RWPE1 (cell line): Measurements from ENCODE around the gene TMEM214.

Experiments
- CTCF ChIA-PET: fragments of 350-600 bp; sonication (Branson Sonifier 250); formaldehyde crosslinking; extraction: SDS; loops from one replicate; lab custom pipeline; 2021; lab: Yijun Ruan, JAX
- POLR2A ChIA-PET: fragments of 400-600 bp; formaldehyde crosslinking; extraction: SDS; loops from one replicate; lab custom pipeline; 2020; ENCODE audit warnings: antibody characterized with exemption; ENCODE audit not compliant: low non-redundant PET; lab: Yijun Ruan, JAX
- DNase-seq: peaks from one replicate; pipeline ENCODE4 v3.0.0; 2012; ENCODE audit warnings: low spot score
- H3K27ac ChIP-seq: fragments of 450-650 bp; 2 replicates; pipeline ENCODE4 v1.5.1; 2017
- TF ChIP-seq, protein P1 (sequence below): fragments of 450-650 bp; conservative IDR thresholded peaks from 2 replicates; pipeline ENCODE4 v1.5.1; 2017; ENCODE audit warnings: low read depth, mild to moderate bottlenecking

Gene TMEM214

DNA sequence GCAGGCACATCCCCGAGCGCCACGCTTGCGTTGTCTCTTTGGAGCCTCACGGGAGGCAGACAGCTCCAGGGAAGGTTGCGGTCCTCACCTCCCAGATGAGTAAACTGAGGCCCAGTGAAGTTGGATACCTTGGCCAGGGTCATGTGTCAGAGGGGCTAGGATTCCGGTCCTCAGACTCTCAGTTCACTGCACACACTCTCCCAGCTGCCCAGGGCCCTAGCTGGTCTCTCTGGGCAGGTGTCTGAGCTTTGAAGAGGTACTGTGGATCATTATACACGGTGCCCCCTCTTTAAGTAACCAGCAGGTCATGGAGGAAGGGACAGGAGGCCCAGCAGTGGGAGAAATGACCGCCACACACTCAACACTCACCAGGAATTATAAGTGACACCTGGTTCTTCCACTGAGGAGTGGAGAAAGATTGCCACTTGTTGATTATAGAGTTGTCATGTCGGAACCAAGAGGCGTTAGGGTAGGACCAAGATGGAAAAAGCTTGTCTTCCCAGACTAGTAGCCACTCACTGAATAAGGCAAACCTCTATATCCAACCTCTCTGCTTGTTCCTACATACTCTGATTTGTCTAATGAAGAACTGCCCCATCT is 588 bp downstream of the TMEM214 start:
- H3K27ac ChIP-seq = peak overlapping the region; percentile 67
- no peak for DNase-seq
- CTCF ChIA-PET = interaction anchor here (0.9 to 2.3 kb wide), 4 partner anchors 16 to 187 kb away, joined by 3 to 5 read pairs (median 4); no protein-coding TSS in a partner anchor
- TF ChIP-seq, protein P1, sequence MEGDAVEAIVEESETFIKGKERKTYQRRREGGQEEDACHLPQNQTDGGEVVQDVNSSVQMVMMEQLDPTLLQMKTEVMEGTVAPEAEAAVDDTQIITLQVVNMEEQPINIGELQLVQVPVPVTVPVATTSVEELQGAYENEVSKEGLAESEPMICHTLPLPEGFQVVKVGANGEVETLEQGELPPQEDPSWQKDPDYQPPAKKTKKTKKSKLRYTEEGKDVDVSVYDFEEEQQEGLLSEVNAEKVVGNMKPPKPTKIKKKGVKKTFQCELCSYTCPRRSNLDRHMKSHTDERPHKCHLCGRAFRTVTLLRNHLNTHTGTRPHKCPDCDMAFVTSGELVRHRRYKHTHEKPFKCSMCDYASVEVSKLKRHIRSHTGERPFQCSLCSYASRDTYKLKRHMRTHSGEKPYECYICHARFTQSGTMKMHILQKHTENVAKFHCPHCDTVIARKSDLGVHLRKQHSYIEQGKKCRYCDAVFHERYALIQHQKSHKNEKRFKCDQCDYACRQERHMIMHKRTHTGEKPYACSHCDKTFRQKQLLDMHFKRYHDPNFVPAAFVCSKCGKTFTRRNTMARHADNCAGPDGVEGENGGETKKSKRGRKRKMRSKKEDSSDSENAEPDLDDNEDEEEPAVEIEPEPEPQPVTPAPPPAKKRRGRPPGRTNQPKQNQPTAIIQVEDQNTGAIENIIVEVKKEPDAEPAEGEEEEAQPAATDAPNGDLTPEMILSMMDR = no peak
- POLR2A ChIA-PET = interaction anchor here (0.6 to 0.8 kb wide), 2 partner anchors 11 to 18 kb away, joined by 3 read pairs; partner anchors contain the start of gene AGBL5

DNA sequence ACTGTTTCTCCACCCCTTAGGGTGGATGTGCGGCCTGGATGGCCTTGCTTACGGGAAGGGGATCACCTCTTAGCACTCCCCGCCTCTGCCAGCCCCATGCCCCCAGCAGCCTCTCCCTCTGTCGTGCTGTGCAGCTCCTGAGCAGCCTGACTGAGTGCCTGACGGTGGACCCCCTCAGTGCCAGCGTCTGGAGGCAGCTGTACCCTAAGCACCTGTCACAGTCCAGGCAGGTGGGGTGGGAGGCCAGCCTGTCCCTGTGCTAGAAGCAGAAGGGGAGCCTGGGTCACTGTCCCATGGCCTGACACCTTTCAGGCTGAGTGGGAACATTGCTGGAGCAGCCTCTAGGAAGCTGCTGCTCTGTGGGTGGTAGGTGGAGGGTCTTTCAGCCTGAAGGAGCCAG is 5.2 kb downstream of the TMEM214 start:
- TF ChIP-seq, protein P1 = no peak
- no peak overlapping the region for H3K27ac ChIP-seq
- ChIA-PET CTCF (interaction anchor here (0.9 kb wide), 1 partner anchor 65 kb away, joined by 3 read pairs; no protein-coding TSS in a partner anchor), POLR2A (interaction anchor here (0.6 kb wide), 1 partner anchor 295 kb away, joined by 13 read pairs; no protein-coding TSS in a partner anchor)
- DNase-seq = no peak

DNA sequence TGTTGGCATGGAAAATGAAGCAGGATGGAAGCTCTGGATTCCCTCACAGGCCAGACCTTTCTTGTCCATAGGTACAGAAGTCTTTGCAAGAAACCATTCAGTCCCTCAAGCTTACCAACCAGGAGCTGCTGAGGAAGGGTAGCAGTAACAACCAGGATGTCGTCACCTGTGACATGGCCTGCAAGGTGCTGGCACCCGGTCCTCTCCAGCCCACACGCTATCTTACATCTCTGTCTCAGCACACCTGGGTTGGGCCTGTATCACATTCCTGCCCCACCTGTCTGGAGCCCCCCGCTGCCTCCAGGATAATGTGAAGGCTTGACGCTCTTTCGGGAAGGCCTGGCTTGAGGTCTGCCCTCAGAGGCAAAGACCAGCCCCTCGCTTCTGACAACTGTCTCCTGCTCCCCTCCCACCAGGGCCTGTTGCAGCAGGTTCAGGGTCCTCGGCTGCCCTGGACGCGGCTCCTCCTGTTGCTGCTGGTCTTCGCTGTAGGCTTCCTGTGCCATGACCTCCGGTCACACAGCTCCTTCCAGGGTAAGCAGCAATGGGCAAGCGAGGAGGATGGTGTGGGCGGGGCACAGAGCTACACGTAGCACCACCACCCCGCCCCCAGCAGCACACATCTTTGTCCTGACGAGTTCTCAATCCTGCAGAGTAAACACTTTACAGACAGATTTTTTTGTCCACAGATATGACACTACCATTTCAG is 6.0 kb downstream of the TMEM214 start:
- H3K27ac ChIP-seq = no peak overlapping the region
- TF ChIP-seq, protein P1 = no peak
- DNase-seq = no peak
- ChIA-PET CTCF (interaction anchor here (0.6 to 1.1 kb wide), 2 partner anchors 12 to 153 kb away, joined by 3 read pairs; no protein-coding TSS in a partner anchor), POLR2A (interaction anchor here (0.6 kb wide), 1 partner anchor 294 kb away, joined by 13 read pairs; no protein-coding TSS in a partner anchor)

DNA sequence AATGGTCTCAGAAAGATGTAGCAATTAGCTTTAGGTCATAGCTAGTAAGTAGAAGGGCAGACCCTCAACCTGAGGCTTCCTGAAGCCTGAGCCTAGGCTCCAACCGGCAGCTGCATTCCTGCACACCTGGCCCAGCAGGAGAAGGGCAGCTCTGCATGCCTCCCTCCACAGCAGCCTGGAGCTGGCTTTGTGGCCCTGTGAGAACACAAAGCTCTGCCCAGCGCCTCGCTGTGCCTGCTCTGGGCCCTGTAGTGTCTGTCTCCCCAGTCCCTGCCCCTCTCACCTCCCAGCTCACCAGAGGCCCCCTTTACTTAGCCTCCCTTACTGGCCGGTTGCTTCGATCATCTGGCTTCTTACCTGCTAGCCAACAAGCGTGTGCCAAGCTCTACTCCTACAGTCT is 6.7 kb downstream of the TMEM214 start:
- CTCF ChIA-PET = interaction anchor here (1.1 to 1.4 kb wide), 2 partner anchors 11 to 23 kb away, joined by 3 to 6 read pairs; no protein-coding TSS in a partner anchor
- TF ChIP-seq, protein P1 = no peak
- POLR2A ChIA-PET = no interaction called here
- peak overlapping the region; percentile 17; the same call in 1 of the 2 replicates for H3K27ac ChIP-seq
- DNase-seq = no peak

DNA sequence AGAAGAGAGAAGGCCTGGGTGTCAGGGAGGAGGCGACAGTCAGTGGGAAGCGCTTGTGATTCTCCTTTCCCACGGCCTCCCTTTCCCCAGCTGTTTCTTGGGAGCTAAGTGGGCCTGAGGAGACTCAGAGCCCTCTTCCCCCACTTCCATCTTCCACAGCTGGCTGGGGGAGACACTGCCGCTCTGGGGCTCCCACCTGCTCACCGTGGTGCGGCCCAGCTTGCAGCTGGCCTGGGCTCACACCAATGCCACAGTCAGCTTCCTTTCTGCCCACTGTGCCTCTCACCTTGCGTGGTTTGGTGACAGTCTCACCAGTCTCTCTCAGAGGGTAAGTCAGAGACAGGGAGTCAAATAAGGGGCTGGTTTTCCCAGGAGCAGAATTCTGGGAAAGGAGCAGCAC is 7.1 kb downstream of the TMEM214 start:
- POLR2A ChIA-PET = no interaction called here
- TF ChIP-seq, protein P1 = no peak
- no peak for DNase-seq
- CTCF ChIA-PET = interaction anchor here (0.6 to 1.4 kb wide), 2 partner anchors 14 to 23 kb away, joined by 4 to 6 read pairs; no protein-coding TSS in a partner anchor
- H3K27ac ChIP-seq = peak overlapping the region; percentile 17

DNA sequence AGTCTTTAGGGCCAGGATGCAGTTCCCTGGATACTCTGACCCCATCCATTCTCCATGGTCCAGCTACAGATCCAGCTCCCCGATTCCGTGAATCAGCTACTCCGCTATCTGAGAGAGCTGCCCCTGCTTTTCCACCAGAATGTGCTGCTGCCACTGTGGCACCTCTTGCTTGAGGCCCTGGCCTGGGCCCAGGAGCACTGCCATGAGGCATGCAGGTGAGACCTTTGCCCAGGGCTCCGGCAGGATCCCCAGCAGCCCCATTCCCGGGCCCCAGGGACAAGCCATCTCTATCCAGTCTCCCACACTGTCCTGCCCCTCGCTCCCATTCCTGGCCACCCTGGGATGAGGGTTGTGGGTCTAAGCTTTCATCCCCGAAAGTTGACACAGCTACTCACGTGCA is 7.5 kb downstream of the TMEM214 start:
- TF ChIP-seq, protein P1 = no peak
- DNase-seq = no peak
- ChIA-PET POLR2A (no interaction called here), CTCF (interaction anchor here (0.6 to 1.4 kb wide), 2 partner anchors 14 to 23 kb away, joined by 4 to 6 read pairs; no protein-coding TSS in a partner anchor)
- H3K27ac ChIP-seq = peak overlapping the region; percentile 17
